H1 (cell line): ENCODE data around the gene NUP50. TPM values are rescaled to one million over a fixed set of nuclear protein-coding genes. Genes with fewer than 3 reads are reported as not detected.

Source experiments
- CTCF ChIA-PET: fragments of 300-600 bp; sonication (Branson Sonifier 250); formaldehyde crosslinking; loops from one replicate; lab custom pipeline; 2021; ENCODE audit not compliant: partially characterized antibody; lab: Charles Lee
- POLR2A ChIA-PET: fragments of 300-600 bp; sonication (Branson Sonifier 250); formaldehyde crosslinking; loops from one replicate; lab custom pipeline; 2021; ENCODE audit warnings: inconsistent platforms; ENCODE audit not compliant: partially characterized antibody; lab: Charles Lee
- DNase-seq, 2 experiments: peaks; one replicate each; pipeline versions ENCODE4 v3.0.0 to v3.0.0-alpha.2; 2010 to 2022; ENCODE audit warnings: low spot score in 2 of 2, low read depth in 1 of 2, mixed read lengths in 1 of 2
- FAIRE-seq: peaks from 2 replicates; lab custom pipeline; 2011; peaks lifted over from hg19 to GRCh38; lab: Jason Lieb, UNC
- H2AFZ ChIP-seq: 2 replicates; pipeline ENCODE4 v1.8.1; 2012; ENCODE audit warnings: low read length, inconsistent platforms
- H2AK5ac ChIP-seq: 2 replicates; pipeline ENCODE4 v1.6.1; 2013; ENCODE audit warnings: low read depth, low read length
- H2BK120ac ChIP-seq: replicated peaks from 2 replicates; pipeline ENCODE3; 2013; ENCODE audit warnings: low read depth, low read length, inconsistent platforms
- H2BK12ac ChIP-seq: 2 replicates; pipeline ENCODE4 v1.6.1; 2013; ENCODE audit warnings: low read depth, low read length
- H2BK15ac ChIP-seq: 2 replicates; pipeline ENCODE4 v1.6.1; 2013; ENCODE audit warnings: low read length
- H2BK20ac ChIP-seq: 2 replicates; pipeline ENCODE4 v1.6.1; 2013; ENCODE audit warnings: low read length
- H2BK5ac ChIP-seq: 2 replicates; pipeline ENCODE4 v1.6.1; 2013; ENCODE audit warnings: low read depth, low read length
- H3K14ac ChIP-seq: 2 replicates; pipeline ENCODE4 v1.6.1; 2013; ENCODE audit warnings: inconsistent platforms; ENCODE audit not compliant: insufficient read length
- H3K18ac ChIP-seq: 2 replicates; pipeline ENCODE4 v1.6.1; 2013; ENCODE audit warnings: low read length; ENCODE audit errors: extremely low read depth
- H3K23ac ChIP-seq: 2 replicates; pipeline ENCODE4 v1.6.1; 2013; ENCODE audit warnings: inconsistent platforms; ENCODE audit not compliant: insufficient read length
- H3K23me2 ChIP-seq: 2 replicates; pipeline ENCODE4 v1.6.1; 2013; ENCODE audit warnings: low read depth, low read length
- H3K27ac ChIP-seq: 2 replicates; pipeline ENCODE4 v1.6.1; 2011; ENCODE audit warnings: low read depth, low read length, inconsistent platforms
- H3K27me3 ChIP-seq, 4 experiments: replicated peaks in 1 of 4; 1 replicate in 1 of 4; 2 replicates in 3 of 4; pipeline versions ENCODE4 v1.6.1 to v1.8.1; 2011 to 2013; ENCODE audit warnings: low read length in 3 of 4, mild to moderate bottlenecking in 3 of 4, inconsistent platforms in 2 of 4, mixed read lengths in 2 of 4, moderate library complexity in 1 of 4; ENCODE audit not compliant: control insufficient read depth in 3 of 4, insufficient read depth in 3 of 4; ENCODE audit errors: extremely low read depth in 1 of 4
- H3K36me3 ChIP-seq, 4 experiments: 2 replicates each; pipeline versions ENCODE4 v1.6.1 to v1.8.1; 2011 to 2013; ENCODE audit warnings: mild to moderate bottlenecking in 4 of 4, low read length in 3 of 4, moderate library complexity in 2 of 4, control low read depth in 1 of 4, inconsistent platforms in 1 of 4; ENCODE audit not compliant: insufficient read depth in 4 of 4, control insufficient read depth in 2 of 4
- H3K4ac ChIP-seq: replicated peaks from 2 replicates; pipeline ENCODE3; 2013; ENCODE audit warnings: low read length, low read depth, mixed read lengths, inconsistent platforms; ENCODE audit not compliant: insufficient read length
- H3K4me1 ChIP-seq, 4 experiments: replicated peaks in 1 of 4; 1 replicate in 1 of 4; 2 replicates in 3 of 4; pipeline versions ENCODE4 v1.6.1 to v1.8.1; 2011 to 2013; ENCODE audit warnings: low read length in 3 of 4, inconsistent platforms in 2 of 4, mixed read lengths in 1 of 4; ENCODE audit not compliant: insufficient read depth in 4 of 4, control insufficient read depth in 3 of 4
- H3K4me2 ChIP-seq, 2 experiments: 2 replicates each; pipeline versions ENCODE4 v1.6.1 to v1.8.1; 2011 to 2013; ENCODE audit warnings: low read depth in 2 of 2, low read length in 2 of 2, control low read depth in 1 of 2, inconsistent platforms in 1 of 2, mild to moderate bottlenecking in 1 of 2; ENCODE audit not compliant: insufficient read depth in 1 of 2
- H3K4me3 ChIP-seq, 4 experiments: fragments of 200-600, 300-600 bp in 1 of 4; sonication (generic), shearing (Covaris generic), sonication (Bioruptor Twin) in 1 of 4; 2 replicates each; pipeline versions ENCODE4 v1.5.1 to v1.8.1; 2011 to 2016; ENCODE audit warnings: low read length in 4 of 4, low read depth in 3 of 4, control low read depth in 2 of 4, inconsistent platforms in 2 of 4, mild to moderate bottlenecking in 2 of 4, mixed read lengths in 1 of 4, moderate library complexity in 1 of 4; ENCODE audit not compliant: insufficient read depth in 2 of 4; ENCODE audit errors: extremely low read depth in 1 of 4
- H3K56ac ChIP-seq: replicated peaks from 2 replicates; pipeline ENCODE3; 2013; ENCODE audit warnings: low read depth, mild to moderate bottlenecking, mixed read lengths, low read length, inconsistent platforms; ENCODE audit not compliant: insufficient read length
- H3K79me1 ChIP-seq: 2 replicates; pipeline ENCODE4 v1.6.1; 2013; ENCODE audit warnings: low read depth, low read length, control low read depth
- H3K79me2 ChIP-seq, 2 experiments: 2 replicates each; pipeline versions ENCODE4 v1.6.1 to v1.8.1; 2012 to 2013; ENCODE audit warnings: low read length in 2 of 2, mild to moderate bottlenecking in 2 of 2, inconsistent platforms in 1 of 2; ENCODE audit not compliant: insufficient read depth in 2 of 2, control insufficient read depth in 1 of 2
- H3K9ac ChIP-seq, 4 experiments: replicated peaks in 1 of 4; 1 replicate in 1 of 4; 2 replicates in 3 of 4; pipeline versions ENCODE4 v1.6.1 to v1.8.1; 2011 to 2013; ENCODE audit warnings: low read depth in 3 of 4, low read length in 3 of 4, control low read depth in 2 of 4, mild to moderate bottlenecking in 2 of 4, moderate library complexity in 2 of 4, inconsistent platforms in 1 of 4; ENCODE audit errors: extremely low read depth in 1 of 4
- H3K9me3 ChIP-seq, 2 experiments: 2 replicates each; pipeline versions ENCODE4 v1.6.1 to v1.8.1; 2012 to 2013; ENCODE audit warnings: mild to moderate bottlenecking in 2 of 2, moderate library complexity in 2 of 2, control low read depth in 1 of 2, inconsistent platforms in 1 of 2, low read depth in 1 of 2, low read length in 1 of 2, mixed read lengths in 1 of 2; ENCODE audit not compliant: insufficient read depth in 2 of 2
- H4K20me1 ChIP-seq, 2 experiments: replicated peaks in 1 of 2; 2 replicates each; pipeline versions ENCODE3 to v1.8.1; 2011 to 2013; ENCODE audit warnings: inconsistent platforms in 2 of 2, low read length in 2 of 2, mild to moderate bottlenecking in 1 of 2; ENCODE audit not compliant: insufficient read depth in 2 of 2, control insufficient read depth in 1 of 2
- H4K5ac ChIP-seq: 2 replicates; pipeline ENCODE4 v1.6.1; 2013; ENCODE audit warnings: low read length, low read depth, mixed read lengths, inconsistent platforms; ENCODE audit not compliant: insufficient read length
- H4K8ac ChIP-seq: 2 replicates; pipeline ENCODE4 v1.8.0; 2013; ENCODE audit warnings: mild to moderate bottlenecking, moderate library complexity, low read length, inconsistent platforms; ENCODE audit not compliant: insufficient read depth; ENCODE audit errors: extremely low read depth
- H4K91ac ChIP-seq: replicated peaks from 2 replicates; pipeline ENCODE3; 2013; ENCODE audit warnings: low read length, mixed read lengths, inconsistent platforms; ENCODE audit not compliant: insufficient read length
- CBX8 ChIP-seq: fragments of 300-800, 300-1000 bp; sonication (generic); IDR thresholded peaks from 2 replicates; pipeline ENCODE4 v1.7.1; 2016; ENCODE audit warnings: low read depth, low read length, borderline replicate concordance
- CEBPB ChIP-seq: IDR thresholded peaks from 2 replicates; pipeline ENCODE4 v1.6.1; 2012; ENCODE audit warnings: low read depth, low read length
- HDAC6 ChIP-seq: IDR thresholded peaks from one replicate; pipeline ENCODE4 v1.7.1; 2012; ENCODE audit warnings: low read depth, mild to moderate bottlenecking, inconsistent platforms, low read length, moderate library complexity
- JUND ChIP-seq: IDR thresholded peaks from 2 replicates; pipeline ENCODE4 v1.6.1; 2011; ENCODE audit warnings: mild to moderate bottlenecking, improper control_type of control experiment, low read length
- KDM1A ChIP-seq: fragments of 200-600, 300-600 bp; sonication (generic); IDR thresholded peaks from 2 replicates; pipeline ENCODE4 v1.7.1; 2016; ENCODE audit warnings: mild to moderate bottlenecking, low read length, borderline replicate concordance
- NRF1 ChIP-seq: IDR thresholded peaks from 2 replicates; pipeline ENCODE4 v1.6.1; 2011; ENCODE audit warnings: mild to moderate bottlenecking, low read depth, low read length, improper control_type of control experiment
- RXRA ChIP-seq: IDR thresholded peaks from 2 replicates; pipeline ENCODE4 v1.6.1; 2011; ENCODE audit warnings: low read depth, mild to moderate bottlenecking, low read length, moderate library complexity; ENCODE audit not compliant: insufficient read depth
- SIN3A ChIP-seq, 2 experiments: IDR thresholded peaks in 1 of 2; conservative IDR thresholded peaks in 1 of 2; 2 replicates each; pipeline ENCODE4 v1.6.1; 2011 to 2012; ENCODE audit warnings: low read length in 2 of 2, improper control_type of control experiment in 1 of 2, low read depth in 1 of 2, mild to moderate bottlenecking in 1 of 2
- ZNF274 ChIP-seq: IDR thresholded peaks from 2 replicates; pipeline ENCODE4 v1.7.0; 2012; ENCODE audit warnings: low read length, borderline replicate concordance; ENCODE audit errors: extremely low read depth
- WGBS, 2 experiments: shearing (Covaris generic) in 1 of 2; methylation state at CpG; one replicate each; pipeline versions ENCODE4 v1.1.6 to v1.1.7; 2013 to 2015; ENCODE audit warnings: low lambda C conversion rate in 2 of 2, mixed read lengths in 2 of 2, inconsistent platforms in 1 of 2, low coverage in 1 of 2, missing lambda C conversion rate in 1 of 2; ENCODE audit not compliant: insufficient replicate concordance in 2 of 2, insufficient coverage in 1 of 2, insufficient read length in 1 of 2; ENCODE audit errors: extremely low coverage in 1 of 2, missing lambda C conversion rate in 1 of 2; 5-methylcytosine and 5-hydroxymethylcytosine counted together
- polyA plus RNA-seq, 7 experiments: library from polyadenylated mRNA; depleted of rRNA in 3 of 7; stranded (reverse) in 5 of 7; unstranded in 2 of 7; fragments of >200 nt in 5 of 7; fragments of 200-250 nt in 2 of 7; gene quantifications; 1 replicate in 5 of 7; 2 replicates in 1 of 7; 4 replicates in 1 of 7; pipeline versions ENCODE4 v1.2.1 to v1.2.3, GENCODE V29; 2011 to 2013; ENCODE audit warnings: missing spikeins in 2 of 7, mixed read lengths in 2 of 7
- total RNA-seq: library from RNA; stranded (reverse); fragmentation: NEBNext Ultra II Directional; extraction: Animal tissue kit (Norgen Biotek cat#: 25700); gene quantifications from 2 replicates; pipeline ENCODE4 v1.2.1, GENCODE V29; 2021

Gene NUP50
- total and polyA plus RNA-seq, 2 of the 8 experiments (the other 6 are each of a cell fraction or from before 2014, with no cell fraction given), result 20.0 to 112 TPM

DNA sequence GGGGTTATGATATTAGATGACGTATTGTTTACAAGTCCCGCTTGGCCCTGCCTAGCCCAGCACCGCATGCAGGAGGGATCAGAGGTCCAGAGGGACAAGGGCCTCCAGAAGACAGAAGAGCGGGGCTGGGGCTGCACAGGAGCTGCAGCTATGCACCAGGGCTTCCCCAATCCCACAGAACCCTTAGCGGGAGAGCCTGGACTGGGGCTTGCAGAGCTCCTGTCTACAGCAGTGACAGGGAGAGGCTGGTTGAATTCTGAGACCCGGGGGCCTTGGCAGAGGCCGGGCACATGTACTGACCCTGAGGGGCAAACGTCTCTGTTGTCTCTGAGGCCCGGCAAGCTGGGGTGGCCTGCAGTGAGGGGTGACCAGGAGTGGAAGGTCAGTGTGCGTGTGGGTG lies 70.1 kb downstream of the NUP50 start:
- ChIA-PET CTCF (interaction anchor here (0.7 to 1.5 kb wide), 7 partner anchors 11 to 51 kb away, joined by 3 to 5 read pairs (median 3); no protein-coding TSS in a partner anchor), POLR2A (interaction anchor here (1.7 to 3.1 kb wide), 2 partner anchors 8 to 36 kb away, joined by 4 to 10 read pairs; no protein-coding TSS in a partner anchor)
- Histone ChIP-seq H2BK12ac (no peak overlapping the region), H3K4me2 (no peak overlapping the region), H3K27ac (no peak overlapping the region), H3K9ac (no peak overlapping the region), H3K9me3 (no peaks in the 10 kb centered on the region), H2BK120ac (no peak overlapping the region), H2AK5ac (no peak overlapping the region), H2BK15ac (no peak overlapping the region), H3K4me3 (no peak overlapping the region), H3K4ac (no peak overlapping the region), H2BK5ac (peak overlapping the region; percentile 24; the same call in 1 of the 2 replicates), H3K79me2 (peaks cover 0 to 3% of the 10 kb centered on the region in 2 experiments; a peak in 1 of 4 replicates), H4K5ac (no peak overlapping the region), H2AFZ (no peak overlapping the region), H3K14ac (no peak overlapping the region), H4K91ac (no peak overlapping the region), H3K56ac (no peak overlapping the region), H3K79me1 (peaks cover 2% of the 10 kb centered on the region; the same call in 1 of the 2 replicates), H3K4me1 (peaks cover 0 to 1% (median under 1%) of the 10 kb centered on the region in 4 experiments; a peak in 3 of 7 replicates), H2BK20ac (no peak overlapping the region), H3K23me2 (no peaks in the 10 kb centered on the region), H4K20me1 (peaks cover 5 to 18% of the 10 kb centered on the region in 2 experiments), H3K23ac (no peak overlapping the region), H3K27me3 (no peaks in the 10 kb centered on the region), H4K8ac (peak overlapping the region; percentile 42; the same call in 1 of the 2 replicates), H3K18ac (no peak overlapping the region), H3K36me3 (no peaks in the 10 kb centered on the region)
- FAIRE-seq (no peak), DNase-seq (no peak)
- WGBS, 2 experiments, result 90% methylated on average over 10 of the region's 10 CpGs; no CpG with 5 or more reads in 1 of the 2 experiments
- TF ChIP-seq JUND (no peak), HDAC6 (no peak), RXRA (no peak), CEBPB (no peak), CBX8 (no peak), KDM1A (no peak), NRF1 (no peak), ZNF274 (no peak), SIN3A (conservative IDR thresholded peaks at IDR 0.05 in 1 of 2, IDR thresholded peaks at IDR 0.05 in 1 of 2; ENCODE audit: low read depth in 1 of 2, low read length in 2 of 2) (no peak)
